PFSK-1 (cell line): ENCODE results near the gene SLC9A5.

ENCODE experiments used
- FOXP2 ChIP-seq: optimal IDR thresholded peaks from 2 replicates; pipeline ENCODE3; 2011; ENCODE audit warnings: borderline replicate concordance, control low read depth, inconsistent platforms; ENCODE audit not compliant: insufficient read depth; ENCODE audit errors: extremely low read length, extremely low read depth
- POLR2AphosphoS5 ChIP-seq: IDR thresholded peaks from 2 replicates; pipeline ENCODE4 v1.6.1; 2012; ENCODE audit warnings: low read depth, mild to moderate bottlenecking, control low read depth, low read length, moderate library complexity
- SIN3A ChIP-seq: IDR thresholded peaks from 2 replicates; pipeline ENCODE4 v1.6.1; 2012; ENCODE audit warnings: mild to moderate bottlenecking, low read length, moderate library complexity, borderline replicate concordance; ENCODE audit not compliant: insufficient read depth
- TF ChIP-seq, protein P1 (sequence below), 2 experiments: IDR thresholded peaks; 2 replicates each; pipeline versions ENCODE4 v1.6.1 to v1.8.0; 2011 to 2012; ENCODE audit warnings: low read depth in 2 of 2, low read length in 2 of 2, control low read depth in 1 of 2, inconsistent platforms in 1 of 2, mild to moderate bottlenecking in 1 of 2, moderate library complexity in 1 of 2; ENCODE audit not compliant: insufficient read depth in 1 of 2

DNA sequence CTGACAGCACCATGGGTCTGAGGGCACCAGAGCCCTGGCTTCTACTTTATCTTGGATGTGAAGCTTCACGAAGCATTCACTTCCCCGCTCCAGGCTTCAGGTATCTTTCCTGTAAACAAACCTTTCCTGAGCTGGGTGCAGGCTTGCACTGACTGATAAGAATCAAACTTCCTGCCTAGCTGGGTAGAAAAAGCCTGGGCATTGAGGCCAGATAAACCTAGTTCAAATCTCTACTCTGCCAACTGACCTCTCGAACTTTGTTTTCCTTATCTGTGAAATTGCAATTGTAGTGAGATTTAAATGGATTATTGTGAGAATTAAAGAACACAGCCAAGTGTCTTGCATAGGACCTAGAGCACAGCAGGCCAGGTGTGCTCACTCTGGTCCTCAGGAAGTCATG lies 24.8 kb upstream of the SLC9A5 start:
- TF ChIP-seq POLR2AphosphoS5 (no peak), FOXP2 (no peak), SIN3A (no peak)
- TF ChIP-seq, protein P1, sequence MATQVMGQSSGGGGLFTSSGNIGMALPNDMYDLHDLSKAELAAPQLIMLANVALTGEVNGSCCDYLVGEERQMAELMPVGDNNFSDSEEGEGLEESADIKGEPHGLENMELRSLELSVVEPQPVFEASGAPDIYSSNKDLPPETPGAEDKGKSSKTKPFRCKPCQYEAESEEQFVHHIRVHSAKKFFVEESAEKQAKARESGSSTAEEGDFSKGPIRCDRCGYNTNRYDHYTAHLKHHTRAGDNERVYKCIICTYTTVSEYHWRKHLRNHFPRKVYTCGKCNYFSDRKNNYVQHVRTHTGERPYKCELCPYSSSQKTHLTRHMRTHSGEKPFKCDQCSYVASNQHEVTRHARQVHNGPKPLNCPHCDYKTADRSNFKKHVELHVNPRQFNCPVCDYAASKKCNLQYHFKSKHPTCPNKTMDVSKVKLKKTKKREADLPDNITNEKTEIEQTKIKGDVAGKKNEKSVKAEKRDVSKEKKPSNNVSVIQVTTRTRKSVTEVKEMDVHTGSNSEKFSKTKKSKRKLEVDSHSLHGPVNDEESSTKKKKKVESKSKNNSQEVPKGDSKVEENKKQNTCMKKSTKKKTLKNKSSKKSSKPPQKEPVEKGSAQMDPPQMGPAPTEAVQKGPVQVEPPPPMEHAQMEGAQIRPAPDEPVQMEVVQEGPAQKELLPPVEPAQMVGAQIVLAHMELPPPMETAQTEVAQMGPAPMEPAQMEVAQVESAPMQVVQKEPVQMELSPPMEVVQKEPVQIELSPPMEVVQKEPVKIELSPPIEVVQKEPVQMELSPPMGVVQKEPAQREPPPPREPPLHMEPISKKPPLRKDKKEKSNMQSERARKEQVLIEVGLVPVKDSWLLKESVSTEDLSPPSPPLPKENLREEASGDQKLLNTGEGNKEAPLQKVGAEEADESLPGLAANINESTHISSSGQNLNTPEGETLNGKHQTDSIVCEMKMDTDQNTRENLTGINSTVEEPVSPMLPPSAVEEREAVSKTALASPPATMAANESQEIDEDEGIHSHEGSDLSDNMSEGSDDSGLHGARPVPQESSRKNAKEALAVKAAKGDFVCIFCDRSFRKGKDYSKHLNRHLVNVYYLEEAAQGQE (IDR thresholded peaks at IDR 0.05; ENCODE audit: insufficient read depth in 1 of 2, low read depth in 2 of 2, low read length in 2 of 2), result no peak
